Activated naive CD8-positive, alpha-beta T cell treated with anti-CD3 and anti-CD28 coated beads, Interleukin-2, amount 50 U/mL, for 16 hours (primary cell): Measurements from ENCODE around the gene TGIF2LY.
"Not testable (repeated sequence)": the region's sequence is repeated elsewhere in the genome, so short reads cannot be mapped to it uniquely, and the experiment has no call there.

Source experiments
- DNase-seq: peaks from one replicate; pipeline ENCODE4 v3.0.0-alpha.2; 2020; ENCODE audit warnings: low read depth, low spot score

TGIF2LY gene

GRCh38 chrY:3578767-3579166 is at the start of gene TGIF2LY:
Gene TGIF2LY (plus strand): TSS chrY:3579067. CDS start chrY:3579245, 178 bp downstream.
- DNase-seq: not testable (repeated sequence)
